GM18508 (cell line): Measurements from ENCODE around the gene HIVEP2.
A peak's percentile ranks its signal among the peaks of the same experiment; 100 is the strongest.

Experiments
- ATAC-seq: cut with Tn5 transposase; IDR thresholded peaks from one replicate; pipeline ENCODE4 v1.9.1; 2021; ENCODE audit warnings: moderate number of reproducible peaks; ENCODE audit not compliant: insufficient read depth, unreplicated experiment

The HIVEP2 gene

DNA sequence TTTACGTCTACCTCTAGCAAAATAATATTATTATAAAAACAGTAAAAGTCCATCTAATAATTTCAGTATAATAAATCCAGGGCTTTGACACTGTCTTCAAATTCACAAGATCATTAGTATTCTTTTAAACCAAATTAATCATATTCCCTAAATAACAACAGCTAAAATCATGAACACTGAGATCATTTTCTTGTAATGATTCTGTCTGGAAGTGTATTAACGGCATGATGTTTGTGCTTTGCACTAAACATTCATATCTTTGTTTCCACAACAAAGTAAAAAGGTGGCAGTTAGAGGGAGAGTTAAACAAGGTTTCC lies 18.8 kb downstream of the HIVEP2 start:
- ATAC-seq: no peak

- ATAC-seq: no peak
Observed at GRCh38 chr6:142925575-142926110, 19.3 kb downstream of the HIVEP2 start.

DNA sequence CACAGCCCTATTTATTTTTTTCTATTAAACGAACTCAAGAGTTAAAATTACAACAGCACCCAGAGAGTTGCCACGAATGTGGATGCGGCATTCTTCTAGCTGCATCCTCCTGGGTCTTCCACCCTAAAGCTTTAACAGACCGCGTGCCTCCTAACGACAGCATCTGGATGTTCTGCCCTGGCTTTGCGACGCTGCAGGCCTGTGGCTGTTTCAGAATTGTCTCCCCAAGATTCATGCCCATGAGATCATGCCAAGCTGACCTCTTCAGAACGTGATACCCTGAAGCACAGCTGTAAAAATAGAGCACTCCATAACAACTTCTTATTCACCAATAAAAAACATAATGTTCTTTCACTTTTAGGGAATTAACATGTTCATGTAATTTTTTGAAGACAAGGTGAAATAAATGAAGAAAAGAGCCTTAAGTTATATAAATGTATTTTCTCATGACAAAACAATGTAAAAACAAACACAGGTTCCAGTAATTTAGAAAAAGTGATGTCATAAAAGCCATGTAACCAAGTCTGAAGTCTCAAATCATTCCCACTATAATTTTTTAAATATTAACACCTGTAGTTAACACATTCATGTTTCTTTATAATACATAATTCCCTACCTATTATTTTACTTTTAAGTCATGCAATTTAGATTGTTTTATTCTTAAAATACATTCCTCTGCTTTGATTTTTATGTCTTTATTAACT lies 26.5 kb downstream of the HIVEP2 start:
- ATAC-seq: no peak

- no peak for ATAC-seq
Observed at GRCh38 chr6:142916881-142917280, 28.1 kb downstream of the HIVEP2 start.

- ATAC-seq: no peak
Observed at GRCh38 chr6:142914937-142915697, 29.9 kb downstream of the HIVEP2 start.

- ATAC-seq: no peak
Observed at GRCh38 chr6:142914369-142914768, 30.6 kb downstream of the HIVEP2 start.

- ATAC-seq: peak; percentile 83
Observed at GRCh38 chr6:142913511-142914047, 31.4 kb downstream of the HIVEP2 start.

GRCh38 chr6:142913036-142913510 lies 31.9 kb downstream of the HIVEP2 start:
- ATAC-seq: peak; percentile 67

GRCh38 chr6:142912125-142912524 lies 32.9 kb downstream of the HIVEP2 start:
- no peak for ATAC-seq

- no peak for ATAC-seq
Observed at GRCh38 chr6:142911430-142911829, 33.5 kb downstream of the HIVEP2 start.

DNA sequence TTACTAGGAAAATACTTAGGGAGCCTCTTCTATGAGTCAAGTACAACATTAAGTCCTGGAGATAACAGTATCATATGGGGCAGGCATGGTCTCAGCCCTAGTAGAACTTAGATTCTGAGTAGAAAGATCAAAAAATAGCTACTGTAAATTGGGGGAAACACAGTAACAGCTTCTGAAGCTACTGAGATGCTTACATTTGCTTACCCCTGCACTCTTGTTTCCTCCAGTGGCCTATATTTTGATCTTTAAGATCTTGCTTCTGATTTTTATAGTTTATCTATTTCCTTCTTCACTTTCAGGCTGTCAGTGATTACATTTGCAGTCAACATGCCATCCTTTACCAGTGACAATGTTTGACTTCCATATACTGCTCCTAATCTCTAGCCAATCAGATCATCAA lies 35.3 kb downstream of the HIVEP2 start:
- ATAC-seq: no peak

DNA sequence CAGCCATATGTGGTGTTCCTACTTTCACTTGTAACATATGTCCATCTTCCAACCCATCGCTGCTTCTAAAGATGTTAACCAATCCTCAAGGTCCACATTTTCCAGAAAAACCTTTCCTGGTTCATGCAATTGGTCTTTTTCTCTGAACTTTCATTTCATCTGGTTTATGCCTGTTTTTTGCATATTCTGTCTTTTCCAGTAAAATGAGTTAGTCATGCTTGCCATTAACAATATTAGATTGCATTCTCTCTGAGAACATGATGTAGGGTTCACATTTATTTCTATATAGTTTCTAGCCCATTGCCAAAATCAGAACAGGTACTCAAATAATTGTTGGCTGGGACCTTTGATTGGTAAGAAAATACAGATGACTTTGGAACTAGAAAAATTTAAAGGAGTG lies 36.7 kb downstream of the HIVEP2 start:
- no peak for ATAC-seq

GRCh38 chr6:142907544-142907943 lies 37.4 kb downstream of the HIVEP2 start:
- ATAC-seq: no peak

GRCh38 chr6:142906945-142907470 lies 38.0 kb downstream of the HIVEP2 start:
- ATAC-seq: peak; percentile 40

DNA sequence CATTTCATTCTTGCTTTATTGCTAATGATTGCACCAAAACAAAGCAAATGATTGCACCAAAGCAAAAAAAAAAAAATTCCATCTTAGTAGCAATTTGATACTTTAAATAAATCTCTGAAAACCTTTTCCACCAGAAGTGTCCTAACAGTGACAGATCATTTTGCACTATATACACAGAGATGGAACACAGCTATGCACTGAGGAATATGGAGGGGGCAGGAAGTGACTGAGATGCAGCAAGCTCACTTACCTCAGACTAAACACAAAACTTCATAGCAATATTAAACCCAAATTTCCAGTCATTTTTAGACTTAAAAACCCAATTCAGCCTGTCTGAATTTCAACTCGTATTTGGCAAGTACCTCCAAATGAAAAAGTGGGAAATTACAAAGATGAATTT lies 41.2 kb downstream of the HIVEP2 start:
- no peak for ATAC-seq

- ATAC-seq: peak; percentile 70
Observed at GRCh38 chr6:142902636-142903053, 42.3 kb downstream of the HIVEP2 start.

DNA sequence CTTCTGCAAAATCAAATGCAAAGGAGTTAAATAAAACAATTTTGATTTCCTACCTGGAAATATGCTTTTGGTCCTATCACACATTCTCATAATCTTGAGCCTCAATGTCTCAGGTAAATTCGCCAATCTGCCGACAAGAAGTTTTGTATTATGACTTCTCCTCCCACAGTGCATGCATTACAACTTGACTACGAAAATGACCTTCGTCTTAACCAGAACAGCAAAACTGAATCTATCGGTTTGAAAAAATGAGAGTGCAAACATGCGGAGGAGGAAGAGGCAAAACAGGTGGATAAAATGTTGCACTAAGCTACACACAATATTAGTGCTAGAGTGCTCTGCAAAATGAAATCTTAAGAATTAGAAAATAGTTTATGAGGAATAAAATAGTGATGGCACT lies 43.4 kb downstream of the HIVEP2 start:
- no peak for ATAC-seq

GRCh38 chr6:142900227-142900971 lies 44.6 kb downstream of the HIVEP2 start:
- ATAC-seq: no peak

DNA sequence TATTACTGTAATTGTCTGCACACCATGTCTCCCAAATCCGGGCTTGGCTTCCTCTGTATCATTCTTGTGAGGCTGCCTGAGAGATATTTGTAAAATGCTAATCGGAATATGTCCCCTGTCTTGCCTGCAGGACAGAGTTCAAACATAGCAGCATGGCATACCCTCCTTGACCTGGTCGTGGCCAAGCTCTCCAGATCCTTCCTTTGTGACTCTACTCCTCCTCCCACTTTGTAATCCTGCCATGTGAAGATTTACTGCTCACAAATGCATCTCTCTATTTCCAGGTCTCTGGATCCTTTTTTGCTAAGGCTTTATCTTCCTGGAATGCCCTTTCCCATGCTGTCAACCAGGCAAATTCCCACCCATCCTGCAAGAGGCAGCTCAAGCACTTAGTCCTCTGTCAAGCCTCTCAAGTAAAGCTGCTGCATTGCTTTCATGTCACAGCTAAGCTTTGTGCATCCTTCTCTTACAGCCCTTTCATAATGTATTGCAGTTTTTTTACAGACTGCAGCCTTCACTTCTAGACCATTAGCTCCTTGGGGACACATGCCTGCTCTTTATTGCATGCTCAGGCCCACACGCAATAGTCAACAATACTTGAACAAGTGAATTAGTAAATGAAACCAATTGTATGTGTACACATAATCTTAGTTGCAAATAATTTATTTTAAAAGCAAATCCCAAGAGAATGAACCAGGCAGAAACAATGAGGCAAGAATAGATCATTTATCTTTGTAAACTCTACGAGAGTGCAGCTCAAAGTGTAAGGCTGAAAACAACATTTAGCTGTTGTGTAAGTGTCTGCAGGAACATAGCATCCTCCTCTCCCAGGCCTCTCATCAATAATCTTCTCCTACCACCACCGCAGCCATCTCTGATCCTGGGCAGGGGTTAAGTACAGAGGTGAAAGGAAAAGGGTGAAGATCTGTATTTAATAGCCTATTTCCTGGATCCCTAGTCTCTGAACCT lies 45.8 kb downstream of the HIVEP2 start:
- no peak for ATAC-seq
